CD4-positive, alpha-beta T cell treated with Interleukin-1 beta for 1 hour (primary cell): ENCODE measurements around the gene GOLGA6D.
"Not testable (repeated sequence)": the region's sequence is repeated elsewhere in the genome, so short reads cannot be mapped to it uniquely, and the experiment has no call there.

Experiments used
- DNase-seq, 2 donors: peaks; one replicate each; pipeline ENCODE4 v3.0.0-alpha.2; 2020 to 2022

GOLGA6D gene

GRCh38 chr15:75284152-75284551 lies 1.5 kb downstream of the GOLGA6D start:
- not testable (repeated sequence) for DNase-seq

GRCh38 chr15:75293660-75294059 lies 11.0 kb downstream of the GOLGA6D start:
- not testable (repeated sequence) for DNase-seq

DNA sequence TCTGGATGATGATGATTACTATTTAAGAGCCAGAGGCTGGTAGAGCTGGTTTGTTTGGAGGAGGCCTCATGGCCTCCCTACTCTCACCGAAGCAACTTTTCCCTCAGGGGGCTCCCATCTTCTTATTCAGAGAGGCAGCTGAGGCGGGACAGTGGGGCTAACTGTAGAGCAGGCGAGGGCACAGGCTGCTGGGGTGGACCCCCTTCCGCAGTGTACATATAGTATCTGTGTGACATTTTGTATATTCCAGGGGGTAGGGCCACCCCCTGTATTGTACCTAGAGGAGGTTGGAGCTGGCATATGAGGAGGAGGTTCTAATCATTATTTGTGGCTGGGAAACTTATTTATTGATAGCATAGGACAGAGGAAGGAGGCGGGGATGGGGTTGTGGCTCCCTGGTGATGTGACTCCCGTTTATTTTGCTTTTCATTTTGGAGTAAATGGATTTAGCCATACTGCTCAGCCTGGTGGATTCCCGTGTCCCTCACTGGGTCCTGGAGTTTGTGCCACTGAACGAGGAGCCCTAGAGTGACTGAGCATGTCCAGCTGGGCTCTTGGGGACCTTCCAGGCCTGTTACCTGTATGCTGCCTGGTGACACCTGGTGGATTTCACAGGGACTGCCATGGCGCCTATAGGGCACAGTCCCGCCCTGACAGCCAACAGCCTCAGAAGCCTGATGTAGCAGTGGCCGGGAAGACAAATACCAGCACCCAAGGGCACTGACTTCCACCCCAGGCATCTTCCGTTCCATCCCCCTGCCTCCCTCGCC lies 16.1 kb downstream of the GOLGA6D start:
- not testable (repeated sequence) for DNase-seq

GRCh38 chr15:75299311-75299688 lies 16.7 kb downstream of the GOLGA6D start:
- peak; percentile 51 to 68 for DNase-seq

GRCh38 chr15:75300026-75300425 lies 17.4 kb downstream of the GOLGA6D start:
- DNase-seq, result not testable (repeated sequence)

DNA sequence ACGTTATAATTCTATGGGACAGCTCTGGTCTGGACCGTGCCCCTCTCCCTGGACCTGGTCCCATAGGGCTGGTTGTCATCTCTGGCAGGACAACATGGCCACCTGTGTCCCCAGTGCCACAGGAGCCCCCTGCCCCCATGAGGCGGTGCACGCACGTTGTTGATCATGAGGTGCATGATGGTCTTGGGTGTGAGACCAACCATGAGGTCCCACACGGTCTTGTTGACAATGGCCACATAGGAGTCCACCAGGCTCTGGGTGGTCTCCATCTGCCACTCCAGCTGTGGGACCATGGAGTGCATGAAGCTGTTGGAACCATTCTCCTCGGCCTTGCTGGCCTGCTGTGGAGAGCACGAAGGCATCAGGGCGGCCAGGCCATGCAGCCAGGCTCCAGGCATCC lies 19.7 kb downstream of the GOLGA6D start:
- DNase-seq, result no peak

DNA sequence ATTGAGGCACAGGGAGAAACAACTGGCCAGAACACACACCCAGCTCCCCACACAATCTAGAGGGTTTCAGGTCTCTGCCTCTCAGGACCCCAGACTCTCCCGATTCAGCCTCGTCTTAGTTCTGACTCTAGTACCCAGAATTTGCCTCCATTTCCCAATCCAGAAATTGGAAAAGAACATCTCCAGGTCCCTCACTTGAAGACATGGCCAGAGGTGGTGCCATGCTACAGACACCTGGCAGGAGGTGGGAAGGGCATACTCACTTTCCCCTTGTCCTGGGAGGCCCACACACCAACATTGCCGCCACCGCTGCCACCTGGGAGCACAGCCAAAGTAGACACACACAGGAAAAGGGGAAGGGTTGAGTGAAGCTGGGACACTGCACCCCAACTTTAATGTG lies 20.1 kb downstream of the GOLGA6D start:
- DNase-seq, result not testable (repeated sequence)

- DNase-seq, result no peak
These were observed 23.6 kb downstream of the GOLGA6D start for GRCh38 chr15:75306188-75306587.

DNA sequence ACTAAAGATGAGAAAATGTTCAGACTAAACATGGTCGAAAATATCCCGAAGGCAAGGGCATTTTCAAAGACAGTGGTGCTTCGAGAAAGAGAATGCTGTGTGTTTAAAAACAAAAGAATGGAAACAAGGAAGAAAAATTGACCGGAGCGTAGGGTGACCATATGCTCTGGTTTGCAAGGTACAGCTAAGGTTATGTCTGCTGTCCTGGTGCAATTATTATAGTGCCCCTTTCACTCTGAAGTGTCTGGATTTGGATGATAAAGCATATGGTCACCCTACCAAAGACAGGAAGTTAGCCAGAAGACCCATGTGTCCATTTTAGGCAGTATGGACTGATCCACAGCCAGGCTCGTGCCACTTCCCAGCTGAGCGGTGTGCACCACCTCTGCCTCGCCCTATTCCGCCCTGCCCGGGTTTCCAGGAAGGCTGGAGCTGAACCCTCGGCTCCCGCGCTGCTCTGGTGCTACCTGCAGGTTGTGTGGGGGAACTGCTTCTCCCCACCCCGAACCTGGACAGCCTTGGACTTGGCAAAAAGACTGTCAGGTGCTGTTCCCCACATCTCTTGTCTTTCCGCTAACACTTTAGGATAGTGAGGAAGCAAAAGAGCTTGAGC lies 25.2 kb downstream of the GOLGA6D start:
- no peak for DNase-seq

GRCh38 chr15:75309711-75310110 lies 27.1 kb downstream of the GOLGA6D start:
- DNase-seq, result no peak

DNA sequence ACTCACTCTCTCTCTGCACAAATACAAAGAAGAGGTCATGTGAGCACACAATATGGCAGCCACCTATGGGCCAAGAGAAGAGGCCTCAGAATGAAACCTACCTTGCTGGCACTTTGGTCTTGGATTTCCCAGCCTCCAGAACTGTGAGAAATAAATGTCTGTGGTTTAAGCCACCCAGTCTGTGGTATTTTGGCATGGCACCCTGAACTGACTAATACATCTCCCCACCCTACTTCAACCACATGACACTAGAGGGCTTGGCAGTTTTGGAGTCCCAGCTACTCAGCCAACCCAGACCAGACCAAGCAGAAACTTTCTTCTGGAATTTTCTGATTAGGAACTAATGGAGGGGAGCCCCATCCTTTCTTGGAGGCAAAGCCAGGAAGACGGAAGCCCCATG lies 29.9 kb downstream of the GOLGA6D start:
- DNase-seq, result not testable (repeated sequence)

DNA sequence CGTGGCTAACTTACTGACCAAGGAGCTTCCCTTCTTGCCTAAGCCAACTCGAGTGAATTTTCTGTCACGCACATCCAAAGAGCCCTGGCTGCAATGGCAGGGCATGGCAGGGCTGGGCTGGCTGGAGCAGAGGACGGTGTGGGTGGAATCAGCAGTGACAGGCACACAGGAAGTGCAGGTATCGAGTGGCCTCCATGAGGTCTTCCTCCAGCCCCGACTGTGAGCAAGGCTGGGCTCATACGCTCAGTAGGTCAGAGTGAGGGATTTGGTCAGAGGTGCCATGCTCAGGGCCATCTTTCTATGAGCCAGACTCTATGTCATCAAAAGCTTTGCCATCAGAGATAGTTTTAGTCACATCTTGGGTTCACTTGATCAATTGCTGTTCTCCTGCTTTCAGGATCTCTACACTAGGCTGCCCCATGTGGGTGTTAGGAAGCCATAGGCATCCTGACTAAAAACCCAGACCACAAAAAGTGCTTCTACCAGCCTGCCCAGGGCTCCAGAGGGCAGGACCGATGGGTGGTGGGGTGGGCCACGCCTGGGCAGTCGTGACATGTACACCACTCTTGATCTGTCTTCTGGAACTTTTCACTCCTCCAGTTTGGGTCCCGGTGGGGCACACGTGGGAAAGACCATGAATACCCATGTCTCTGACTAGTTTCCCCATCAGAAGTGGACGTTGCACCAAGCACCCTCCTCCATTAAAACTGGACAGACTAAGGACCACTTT lies 30.6 kb downstream of the GOLGA6D start:
- no peak for DNase-seq

GRCh38 chr15:75314552-75315290 lies 32.1 kb downstream of the GOLGA6D start:
- DNase-seq, result no peak

DNA sequence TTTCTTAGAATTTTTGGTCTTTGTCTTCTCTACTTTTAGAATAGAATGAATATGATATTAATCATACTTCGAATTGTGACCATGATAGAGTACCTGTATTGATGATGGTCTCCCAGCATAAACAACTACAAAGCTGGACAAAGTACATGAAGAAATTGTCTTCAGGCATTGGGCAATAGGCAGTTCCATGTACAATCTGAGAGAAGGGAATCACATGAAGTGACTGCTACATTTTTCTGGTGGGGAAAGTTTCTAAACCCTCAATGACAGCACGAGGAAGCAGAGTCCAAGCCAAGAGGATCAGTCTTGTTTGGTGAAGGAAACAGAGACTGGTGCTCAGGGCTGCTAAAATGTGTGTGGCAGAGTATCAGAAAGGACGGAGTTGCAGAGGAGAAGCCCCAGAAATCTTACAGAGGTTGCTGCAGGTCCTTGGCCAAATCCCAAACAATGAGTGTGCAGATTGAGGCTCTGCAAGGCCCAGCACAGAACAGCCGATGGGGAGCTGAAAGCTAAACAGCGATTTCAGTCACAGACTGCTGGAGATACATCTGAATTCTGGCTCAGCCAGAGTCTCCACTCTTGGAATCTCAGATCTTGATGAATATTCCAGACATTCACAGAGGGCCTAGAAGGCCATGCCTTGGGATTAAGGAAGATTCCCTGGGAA lies 36.7 kb downstream of the GOLGA6D start:
- DNase-seq, result not testable (repeated sequence)

DNA sequence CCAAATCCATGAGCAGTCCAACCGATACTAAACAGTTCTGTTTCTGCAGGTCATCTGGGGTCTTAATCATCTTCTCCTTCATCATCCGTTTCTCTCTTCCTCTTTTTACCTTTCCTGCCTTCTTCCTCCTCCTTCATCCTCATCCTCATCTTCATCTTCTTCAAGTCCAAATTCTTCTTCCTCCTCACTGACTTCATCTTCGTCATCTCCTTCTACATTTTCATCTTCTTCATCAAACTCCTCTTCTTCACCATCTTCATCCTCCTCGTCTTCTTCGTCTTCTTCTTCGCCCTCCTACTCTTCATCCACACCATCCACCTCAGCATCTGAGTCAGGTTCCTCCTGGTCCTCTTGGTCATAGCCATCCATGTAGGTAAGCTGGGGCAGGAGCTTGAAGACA lies 39.1 kb downstream of the GOLGA6D start:
- no peak for DNase-seq

DNA sequence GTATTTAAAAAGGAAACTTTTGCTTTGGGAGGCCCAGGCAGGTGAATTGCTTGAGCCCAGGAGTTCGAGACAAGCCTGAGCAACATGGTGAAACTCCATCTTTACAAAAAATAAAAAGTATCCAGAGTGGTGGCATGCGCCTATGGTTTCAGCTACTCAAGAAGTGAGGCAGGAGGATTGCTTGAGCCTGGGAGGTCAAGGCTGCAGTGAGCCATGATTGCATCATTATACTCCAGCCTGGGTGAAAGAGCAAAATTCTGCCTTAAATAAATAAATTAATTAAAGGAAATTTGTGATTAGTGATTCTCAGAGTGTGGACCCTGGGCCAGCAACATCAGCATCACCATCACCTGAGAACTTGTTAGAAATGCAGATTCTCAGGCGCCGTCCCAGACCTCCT lies 43.3 kb downstream of the GOLGA6D start:
- DNase-seq, result no peak

- DNase-seq, result no peak
These were observed 44.4 kb downstream of the GOLGA6D start for GRCh38 chr15:75327005-75327404.

DNA sequence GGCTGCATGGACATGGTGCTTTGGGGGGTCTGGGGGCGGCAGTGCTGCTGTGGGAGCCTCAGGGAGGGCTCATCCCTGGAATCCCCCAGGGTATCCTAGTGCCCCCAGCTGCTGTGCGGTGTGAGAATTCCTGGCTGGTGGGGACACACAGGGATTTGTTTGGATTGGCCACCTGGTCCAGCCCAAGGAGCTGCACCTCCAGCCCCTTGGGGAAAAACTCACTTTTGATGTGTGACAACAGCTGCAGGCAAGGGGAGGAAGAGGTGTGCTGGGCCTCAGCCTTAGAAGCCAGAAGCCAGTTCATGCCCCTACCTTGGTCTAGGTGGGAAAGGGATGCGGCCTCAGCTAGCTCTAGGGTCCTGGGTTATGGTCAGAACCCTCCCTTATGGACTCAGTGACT lies 44.9 kb downstream of the GOLGA6D start:
- DNase-seq, result no peak

- no peak for DNase-seq
These were observed 46.1 kb downstream of the GOLGA6D start for GRCh38 chr15:75328493-75329314.

DNA sequence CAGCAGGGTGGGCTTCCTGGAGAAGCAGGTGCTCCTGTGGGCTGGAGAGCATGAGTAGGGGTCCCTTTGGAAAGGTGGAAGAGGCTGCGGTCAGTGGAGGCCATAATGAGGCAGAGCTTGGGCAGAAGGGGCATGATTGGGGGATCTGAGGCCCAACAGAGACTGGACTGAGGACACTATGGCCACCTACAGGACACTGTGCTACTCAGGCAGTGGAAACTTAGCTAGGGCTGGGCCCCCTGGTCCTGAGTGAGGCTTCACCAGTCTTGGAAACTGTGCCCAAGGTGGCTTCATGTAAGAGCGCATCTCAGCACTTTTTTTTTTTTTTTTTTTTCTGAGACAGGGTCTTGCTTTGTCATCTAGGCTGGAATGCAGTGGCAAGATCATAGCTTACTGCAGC lies 46.9 kb downstream of the GOLGA6D start:
- DNase-seq, result no peak

DNA sequence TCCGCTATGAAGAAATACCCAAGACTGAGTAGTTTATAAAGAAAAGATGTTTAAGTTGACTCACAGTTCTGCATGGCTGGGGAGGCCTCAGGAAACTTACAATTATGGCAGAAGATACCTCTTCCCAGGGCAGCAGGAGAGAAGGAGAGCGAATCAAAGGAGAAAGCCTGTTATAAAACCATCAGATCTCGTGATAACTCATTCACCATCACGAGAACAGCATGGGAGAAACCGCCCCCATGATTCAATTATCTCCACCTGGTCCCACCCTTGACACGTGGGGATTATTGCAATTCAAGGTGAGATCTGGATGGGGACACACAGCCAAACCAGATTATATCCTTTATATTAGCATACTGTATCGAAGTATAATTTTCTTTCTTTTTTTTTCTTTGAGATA lies 49.5 kb downstream of the GOLGA6D start:
- DNase-seq, result not testable (repeated sequence)
